B cell (primary cell): ENCODE data around the gene MYO18A.
A peak's percentile ranks its signal among the peaks of the same experiment; 100 is the strongest.

ENCODE experiments used
- EZH2 ChIP-seq: IDR thresholded peaks from 2 replicates; pipeline ENCODE4 v1.6.1; 2012; ENCODE audit warnings: borderline replicate concordance, low read depth, mild to moderate bottlenecking, moderate library complexity, low read length; ENCODE audit not compliant: insufficient read depth, poor library complexity, severe bottlenecking
- TF ChIP-seq, protein P1 (sequence below): fragments of 200-600 bp; IDR thresholded peaks from one replicate; pipeline ENCODE4 v1.8.0; 2022; ENCODE audit warnings: antibody characterized with exemption, mild to moderate bottlenecking

DNA sequence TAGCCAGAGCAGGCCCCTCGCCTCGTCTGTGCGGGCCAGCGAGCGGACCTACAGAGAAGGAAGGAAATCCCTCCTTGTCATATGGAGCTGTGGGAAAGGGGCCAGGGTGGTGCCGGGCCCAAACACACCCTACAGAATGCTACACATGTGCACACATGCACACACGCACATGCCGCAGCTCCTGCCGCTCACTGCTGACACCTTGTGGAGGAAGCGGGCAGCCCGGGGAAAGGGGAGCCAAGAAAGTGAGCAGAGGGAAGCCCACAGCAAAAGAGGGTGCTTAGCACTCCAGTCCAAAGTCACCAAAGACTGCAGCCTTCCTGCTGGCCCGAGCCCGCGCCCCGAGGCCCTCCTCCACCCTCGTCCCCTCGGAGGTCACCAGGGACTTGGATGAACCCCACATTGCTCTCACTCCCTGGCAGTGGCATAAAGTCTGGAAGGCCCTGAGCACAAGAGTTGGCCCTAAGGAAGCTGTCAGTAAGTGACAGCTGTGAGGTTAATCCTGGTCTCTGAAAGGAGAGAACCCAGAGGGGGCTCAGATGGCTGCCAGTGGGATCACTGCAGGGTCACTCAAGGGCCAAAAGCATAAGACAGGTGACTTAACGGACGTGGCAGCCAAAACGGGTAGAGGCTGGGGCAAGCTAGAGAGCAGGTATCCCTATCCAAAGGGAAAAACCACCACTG, 68.2 kb downstream of the MYO18A start:
- TF ChIP-seq, protein P1, sequence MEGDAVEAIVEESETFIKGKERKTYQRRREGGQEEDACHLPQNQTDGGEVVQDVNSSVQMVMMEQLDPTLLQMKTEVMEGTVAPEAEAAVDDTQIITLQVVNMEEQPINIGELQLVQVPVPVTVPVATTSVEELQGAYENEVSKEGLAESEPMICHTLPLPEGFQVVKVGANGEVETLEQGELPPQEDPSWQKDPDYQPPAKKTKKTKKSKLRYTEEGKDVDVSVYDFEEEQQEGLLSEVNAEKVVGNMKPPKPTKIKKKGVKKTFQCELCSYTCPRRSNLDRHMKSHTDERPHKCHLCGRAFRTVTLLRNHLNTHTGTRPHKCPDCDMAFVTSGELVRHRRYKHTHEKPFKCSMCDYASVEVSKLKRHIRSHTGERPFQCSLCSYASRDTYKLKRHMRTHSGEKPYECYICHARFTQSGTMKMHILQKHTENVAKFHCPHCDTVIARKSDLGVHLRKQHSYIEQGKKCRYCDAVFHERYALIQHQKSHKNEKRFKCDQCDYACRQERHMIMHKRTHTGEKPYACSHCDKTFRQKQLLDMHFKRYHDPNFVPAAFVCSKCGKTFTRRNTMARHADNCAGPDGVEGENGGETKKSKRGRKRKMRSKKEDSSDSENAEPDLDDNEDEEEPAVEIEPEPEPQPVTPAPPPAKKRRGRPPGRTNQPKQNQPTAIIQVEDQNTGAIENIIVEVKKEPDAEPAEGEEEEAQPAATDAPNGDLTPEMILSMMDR = peak; percentile 88
- TF ChIP-seq EZH2 = no peak
